NCI-H1417 treated with DMSO at 0.1 percent for 48 hours (cell line): ENCODE data around the gene MVB12B.

Experiments
- DNase-seq: peaks from one replicate; lab custom pipeline; 2025; lab: John Stamatoyannopoulos, UW

The MVB12B gene

GRCh38 chr9:126521551-126521950 lies 194.9 kb downstream of the MVB12B start:
- DNase-seq, result no peak

DNA sequence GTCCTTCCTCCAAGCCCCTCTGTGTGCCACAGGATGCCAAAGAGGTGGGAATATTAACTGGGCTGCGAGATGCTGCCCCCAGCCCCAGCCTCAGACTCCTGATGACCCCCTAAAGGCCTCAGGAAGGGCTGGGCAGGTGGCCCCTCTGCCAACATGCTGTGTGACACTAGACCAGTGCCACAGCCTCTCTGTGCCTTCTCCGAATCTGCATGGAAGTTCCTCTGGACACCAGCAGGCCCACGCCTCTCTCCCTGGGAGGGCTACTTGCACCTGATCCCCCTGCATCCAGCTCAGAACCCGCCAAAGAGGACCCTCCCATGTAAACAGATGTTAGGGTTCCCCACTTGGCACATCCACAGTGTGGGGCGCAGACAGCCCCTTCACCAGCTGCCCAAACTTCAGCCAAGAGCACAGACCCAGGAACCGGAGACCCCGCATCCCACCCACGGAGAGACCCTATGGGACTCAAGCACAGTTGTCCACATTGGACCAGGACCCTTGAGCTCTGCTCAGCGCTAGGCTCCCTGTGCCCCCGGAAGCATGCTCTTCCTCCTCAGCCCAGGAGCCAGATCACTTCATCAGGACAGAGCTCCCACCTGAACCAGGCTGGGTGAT lies 195.5 kb downstream of the MVB12B start:
- DNase-seq, result no peak

DNA sequence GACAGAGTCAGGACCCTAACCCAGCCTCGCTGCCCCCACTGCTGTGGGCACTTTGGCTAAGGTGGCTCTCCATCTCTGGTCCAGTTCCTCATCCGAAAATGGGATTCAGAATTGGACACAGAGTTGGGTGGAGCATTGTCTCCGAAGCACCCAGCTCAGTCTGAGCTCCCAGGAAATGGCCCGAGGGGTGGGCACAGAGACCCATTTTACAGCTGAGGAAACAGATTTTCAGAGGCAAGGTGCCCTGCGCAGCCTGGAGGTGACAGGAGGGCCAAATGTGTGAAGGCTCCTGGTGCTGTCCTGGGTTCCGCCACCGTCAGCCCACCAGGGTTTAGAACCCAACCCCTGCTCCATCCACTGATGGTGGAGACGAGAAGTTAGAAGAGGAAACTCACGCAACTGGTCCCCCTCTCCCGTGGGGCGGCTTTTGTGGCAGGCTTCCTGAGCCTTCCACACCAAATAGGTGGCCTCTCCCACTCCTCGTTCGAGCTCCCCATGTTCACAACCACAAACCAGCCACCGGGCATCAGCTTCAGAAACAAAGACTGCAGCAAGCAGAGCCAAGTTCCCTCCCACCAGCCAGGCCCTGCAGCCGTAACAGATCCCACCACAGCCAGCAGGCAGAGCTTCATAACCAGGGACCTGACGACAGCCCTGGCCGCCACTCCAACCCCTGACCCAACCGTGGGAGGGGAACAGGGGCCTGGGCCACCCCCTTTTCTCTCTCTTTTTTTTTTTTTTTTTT lies 196.2 kb downstream of the MVB12B start:
- DNase-seq, result no peak

GRCh38 chr9:126523611-126524111 lies 197.0 kb downstream of the MVB12B start:
- DNase-seq, result no peak

GRCh38 chr9:126524353-126525077 lies 197.9 kb downstream of the MVB12B start:
- no peak for DNase-seq

DNA sequence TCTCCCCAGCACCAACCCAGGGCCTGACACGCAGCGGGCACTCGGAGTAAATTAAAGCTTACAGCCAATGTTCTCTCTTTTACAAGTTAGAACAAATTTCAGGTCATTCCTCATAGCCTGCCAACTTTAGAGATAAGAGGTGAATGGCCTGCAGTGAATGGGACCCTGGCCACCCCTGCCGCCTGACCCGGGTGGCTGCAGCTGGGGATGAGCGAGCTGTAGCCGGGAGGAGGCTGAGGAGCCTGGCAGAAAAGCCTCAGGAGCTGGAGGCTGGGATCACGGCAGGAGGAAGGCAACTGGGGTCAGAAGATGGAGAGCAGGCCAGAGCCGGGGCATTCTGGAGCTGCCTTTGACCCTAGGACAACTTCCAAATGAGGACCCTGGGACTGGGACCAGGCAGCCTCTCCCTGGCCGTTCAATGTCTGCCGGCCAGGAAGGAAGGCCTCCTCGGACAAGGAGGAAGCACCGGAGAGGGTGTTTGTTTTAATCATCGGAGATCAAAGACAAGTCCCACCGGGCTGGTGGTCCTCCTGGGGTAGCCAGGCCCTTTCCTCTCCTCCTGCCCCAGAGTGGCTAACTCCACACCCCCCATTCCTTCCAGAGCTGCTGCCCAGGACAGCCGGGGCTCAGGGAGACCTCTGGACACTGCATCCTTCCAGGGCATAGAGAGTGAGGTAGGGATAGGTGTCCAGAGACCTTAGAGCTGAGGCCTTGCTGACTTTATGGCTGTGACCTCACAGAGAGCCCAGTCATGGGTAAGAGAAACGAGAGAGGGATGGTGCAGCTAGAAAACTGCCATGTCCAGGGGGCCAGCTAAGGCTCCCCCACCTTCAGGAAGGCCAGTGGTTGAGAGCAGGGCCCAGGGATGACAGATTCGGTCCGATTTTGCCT lies 199.8 kb downstream of the MVB12B start:
- DNase-seq, result no peak

GRCh38 chr9:126527109-126527825 lies 200.6 kb downstream of the MVB12B start:
- no peak for DNase-seq

DNA sequence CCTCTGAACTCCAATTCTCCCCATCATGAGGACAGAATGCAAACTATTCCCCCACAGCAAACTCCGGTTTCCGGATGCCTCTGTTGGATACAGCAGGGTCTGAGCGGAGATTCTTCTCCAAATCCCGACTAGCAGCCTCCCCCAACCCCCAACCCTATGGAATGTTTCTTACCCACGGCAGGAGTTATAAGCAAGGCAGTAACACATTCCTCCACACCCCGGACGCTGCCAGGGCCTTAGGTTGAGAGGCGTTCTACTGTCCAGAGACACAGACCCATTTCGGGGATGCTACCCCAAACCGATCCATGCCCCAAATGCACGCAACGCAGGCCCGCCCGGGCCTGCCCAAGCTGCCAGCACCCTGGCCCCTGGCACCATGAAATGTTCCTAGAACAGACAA lies 201.5 kb downstream of the MVB12B start:
- DNase-seq, result no peak

- no peak for DNase-seq
These were observed 202.3 kb downstream of the MVB12B start for GRCh38 chr9:126528915-126529314.

- DNase-seq, result no peak
These were observed 204.5 kb downstream of the MVB12B start for GRCh38 chr9:126531035-126531571.

DNA sequence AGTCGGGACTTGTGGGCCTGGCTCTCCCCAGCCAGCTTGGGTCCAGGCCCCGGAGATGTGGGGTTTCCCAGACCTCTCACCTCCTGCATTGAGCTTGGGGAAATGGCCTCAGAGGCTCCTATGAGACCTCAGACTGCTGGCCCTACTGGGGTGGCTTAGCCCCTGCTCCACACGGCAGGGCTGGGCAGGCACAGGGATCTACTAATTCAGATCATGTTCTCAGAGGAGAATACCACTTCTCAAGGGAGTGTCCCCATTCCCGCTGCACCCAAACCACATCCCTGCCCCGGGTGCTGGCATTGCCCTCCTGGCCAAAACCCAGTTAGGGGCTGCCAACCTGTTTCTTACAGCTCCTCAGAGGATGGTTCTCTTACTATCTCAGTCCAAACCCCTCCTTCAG lies 205.0 kb downstream of the MVB12B start:
- DNase-seq, result no peak

DNA sequence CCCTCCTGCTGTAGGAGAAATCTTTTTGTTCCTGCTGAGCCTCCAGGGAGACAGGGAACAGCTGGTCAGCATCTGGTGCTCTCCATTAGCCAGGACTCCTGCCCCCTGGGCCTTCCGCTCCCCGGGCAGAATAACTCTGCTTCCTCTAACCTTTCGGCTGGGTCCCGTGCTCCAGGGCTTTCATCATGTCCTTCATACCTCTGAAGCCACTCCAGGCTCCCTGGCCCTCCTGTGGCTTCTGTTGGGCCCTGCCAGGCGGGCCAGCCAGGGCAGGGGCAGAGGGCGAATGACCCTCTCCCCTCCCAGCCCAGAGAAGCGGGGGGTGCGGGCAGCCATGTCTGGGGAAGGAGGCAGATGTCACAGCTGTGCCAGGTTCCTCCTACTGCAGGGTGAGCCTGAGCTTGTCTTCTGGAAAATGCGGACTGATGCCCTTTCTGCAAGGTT lies 205.4 kb downstream of the MVB12B start:
- DNase-seq, result no peak

GRCh38 chr9:126532489-126532888 lies 205.9 kb downstream of the MVB12B start:
- DNase-seq, result no peak

DNA sequence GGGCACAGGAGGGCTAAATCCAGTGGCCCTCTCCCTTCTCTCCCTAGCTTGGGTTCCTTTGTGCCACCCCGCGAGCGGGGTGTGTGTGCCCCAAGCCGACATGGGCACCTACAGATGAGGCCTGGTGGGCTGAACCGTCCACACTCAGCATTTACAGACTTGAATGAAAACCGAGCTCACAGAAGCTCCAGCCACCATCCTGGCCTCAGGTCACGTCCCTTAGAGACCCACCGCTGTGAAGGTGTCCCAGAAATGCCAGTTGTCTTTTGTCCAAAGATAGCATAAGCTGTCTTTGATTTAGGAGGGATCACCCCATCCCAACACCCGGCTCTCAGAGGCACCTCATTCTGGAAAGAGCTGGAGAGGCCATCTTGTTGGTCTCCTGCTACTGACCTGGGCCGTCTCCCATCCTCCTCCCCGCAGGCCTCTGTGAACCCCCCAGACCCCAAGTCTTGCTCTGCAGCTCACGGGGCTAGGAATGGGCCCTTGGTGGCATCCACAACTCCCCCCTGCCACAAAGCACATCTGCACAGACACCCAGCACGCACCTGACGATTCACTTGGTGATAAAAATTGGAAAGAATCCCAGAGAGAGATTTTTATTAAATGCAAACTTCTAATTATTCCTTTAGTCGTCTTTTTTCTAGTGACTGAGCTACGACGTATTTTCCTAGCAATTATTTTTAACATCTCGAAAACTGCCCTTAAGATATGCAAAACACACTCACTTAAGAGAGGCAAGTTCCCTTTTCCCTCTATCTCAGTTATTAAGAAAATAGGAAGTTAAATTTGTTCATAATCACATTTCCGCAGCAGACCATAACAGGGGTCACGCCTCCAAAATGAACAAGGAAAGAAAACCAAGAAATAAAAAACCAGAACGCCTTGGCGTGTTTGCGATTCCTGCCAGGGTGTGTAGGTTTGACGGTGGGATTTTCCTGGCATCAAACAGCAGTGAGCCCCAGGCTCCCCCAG lies 206.6 kb downstream of the MVB12B start:
- no peak for DNase-seq

DNA sequence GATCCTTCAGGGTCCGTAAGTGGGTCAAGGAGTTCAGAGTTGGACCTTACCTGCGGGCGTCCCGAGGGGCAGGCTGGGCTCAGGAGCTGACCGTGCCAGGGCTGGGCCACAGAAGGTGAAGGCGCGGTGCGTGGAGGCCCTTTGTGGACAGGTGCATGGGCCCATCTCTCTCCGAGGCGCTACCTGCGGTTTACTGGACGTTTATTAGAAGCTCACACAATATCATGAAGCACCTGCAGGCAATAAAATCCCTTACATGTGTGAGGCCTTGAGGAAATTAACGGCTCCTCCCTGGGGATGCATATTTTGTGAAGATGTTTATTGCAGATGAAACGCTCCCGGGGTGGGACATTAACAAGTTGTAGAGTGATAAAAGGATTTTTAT lies 207.3 kb downstream of the MVB12B start:
- no peak for DNase-seq

DNA sequence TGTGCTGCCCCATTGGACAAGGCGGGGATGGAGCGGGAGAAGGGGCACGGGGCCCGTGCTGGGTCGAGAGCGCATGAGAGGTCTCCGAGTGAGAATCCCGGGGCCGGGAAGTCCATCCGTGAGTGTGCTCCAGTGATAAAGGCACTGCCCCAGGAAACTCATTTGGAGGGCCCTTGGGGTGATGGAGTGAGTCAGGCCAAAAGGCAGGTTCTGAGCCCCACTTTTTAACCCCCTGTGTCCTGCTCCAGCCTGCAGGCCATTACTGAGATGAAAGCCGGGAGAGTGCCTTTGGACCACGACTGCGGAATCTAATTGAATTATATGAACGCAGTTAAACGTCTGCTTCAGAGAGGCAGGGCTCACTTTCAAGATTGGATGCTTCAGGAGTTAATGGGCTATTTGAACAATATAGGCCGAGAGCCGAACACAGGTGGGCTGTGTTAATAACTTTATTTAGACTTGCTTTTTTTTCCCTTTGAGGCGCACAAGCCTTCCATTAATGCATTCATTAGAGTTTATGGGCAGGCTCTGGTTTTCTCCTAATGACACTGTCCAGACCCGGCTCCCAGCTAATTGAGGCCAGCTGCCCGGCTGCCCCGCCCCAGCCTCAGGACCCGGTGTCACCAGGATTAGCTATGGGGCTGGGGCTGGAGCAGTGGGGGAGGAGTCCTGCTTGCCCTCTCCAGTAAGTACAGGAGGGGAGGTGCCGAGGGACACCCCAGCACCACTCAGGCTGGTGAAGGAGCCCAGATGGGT lies 208.0 kb downstream of the MVB12B start:
- DNase-seq, result peak; percentile 51

DNA sequence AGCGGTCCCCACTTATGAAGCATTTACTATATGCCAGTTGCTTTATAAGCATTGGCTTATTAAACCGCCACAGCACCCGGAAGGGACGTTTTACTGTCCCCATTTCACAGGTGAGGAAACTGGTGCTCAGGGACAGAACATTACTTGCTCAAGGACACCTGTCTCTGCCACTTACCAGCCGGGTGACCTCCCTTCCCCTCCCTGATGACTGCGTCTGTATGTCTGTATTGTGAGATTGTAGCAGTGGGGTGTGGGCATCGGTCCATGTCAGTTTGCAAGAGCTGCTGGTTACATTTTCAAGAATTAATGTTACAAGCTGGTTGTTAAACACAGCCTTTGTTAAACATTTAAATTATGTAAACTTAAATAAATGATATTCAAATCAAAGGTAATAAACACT lies 209.5 kb downstream of the MVB12B start:
- no peak for DNase-seq

DNA sequence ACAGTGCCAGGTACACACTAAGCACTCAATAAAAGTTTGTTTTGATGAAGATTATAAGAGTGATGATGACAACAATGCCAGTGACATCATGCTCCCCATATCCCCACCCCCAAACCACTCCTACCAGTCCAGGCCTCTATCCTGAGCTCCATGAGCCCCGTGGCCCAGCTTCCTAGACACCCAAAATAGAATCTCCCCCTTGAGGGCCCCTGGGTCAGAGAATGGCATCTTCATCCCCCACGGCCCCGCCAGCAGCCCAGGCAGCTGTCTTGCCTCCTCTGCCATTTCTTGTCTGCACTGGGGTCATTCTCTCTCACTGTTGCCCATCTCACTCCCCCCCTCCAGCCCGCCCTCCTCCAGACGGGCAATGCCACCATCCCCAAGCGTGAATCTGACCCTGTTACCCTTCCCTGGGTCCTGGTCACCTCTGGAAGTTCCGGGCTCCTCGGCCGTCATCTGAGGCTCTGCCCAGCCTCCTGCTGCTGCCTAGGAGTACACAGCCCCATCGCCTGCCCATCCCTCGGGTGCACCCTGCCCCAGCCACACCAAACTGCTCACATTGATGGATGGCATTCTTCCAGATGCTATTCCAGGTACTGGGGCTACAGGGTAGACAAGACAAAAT lies 210.3 kb downstream of the MVB12B start:
- no peak for DNase-seq

- DNase-seq, result no peak
These were observed 211.9 kb downstream of the MVB12B start for GRCh38 chr9:126538550-126538949.
